Kidney epithelial cell (primary cell): ENCODE results near the gene HINFP. TPM values are rescaled to one million over a fixed set of nuclear protein-coding genes. Genes with fewer than 3 reads are reported as not detected.
"Not testable (repeated sequence)": the region's sequence is repeated elsewhere in the genome, so short reads cannot be mapped to it uniquely, and the experiment has no call there.

Source experiments
- DNase-seq: peaks from one replicate; pipeline ENCODE4 v3.0.0-alpha.2; 2010; ENCODE audit warnings: low read depth
- H3K27me3 ChIP-seq: 2 replicates; pipeline ENCODE4 v1.6.0; 2011; ENCODE audit warnings: low read length; ENCODE audit not compliant: control insufficient read depth, insufficient read depth
- H3K36me3 ChIP-seq: 2 replicates; pipeline ENCODE4 v1.5.1; 2011; ENCODE audit warnings: low read length; ENCODE audit not compliant: control insufficient read depth, insufficient read depth
- H3K4me3 ChIP-seq: 2 replicates; pipeline ENCODE4 v1.5.1; 2011; ENCODE audit warnings: low read depth, mild to moderate bottlenecking, control low read depth, low read length
- CTCF ChIP-seq: IDR thresholded peaks from 2 replicates; pipeline ENCODE4 v1.5.1; 2011; ENCODE audit warnings: mild to moderate bottlenecking, moderate library complexity, low read length, control low read depth, inconsistent platforms; ENCODE audit not compliant: insufficient read depth, poor library complexity, severe bottlenecking
- total RNA-seq: library from RNA; depleted of rRNA; stranded (reverse); fragments of >200 nt; gene quantifications from 2 replicates; pipeline ENCODE4 v1.2.3, GENCODE V29; 2015

HINFP gene
- total RNA-seq, 1 donor from 2014 or later: 28.8 TPM

- no peak for DNase-seq
- Histone ChIP-seq H3K36me3 (peaks cover 1% of the 10 kb centered on the region), H3K27me3 (no peaks in the 10 kb centered on the region), H3K4me3 (no peak overlapping the region)
- peak; percentile 77 for TF ChIP-seq CTCF
Measured at GRCh38 chr11:119134389-119134978, 13.1 kb downstream of the HINFP start.

- not testable (repeated sequence) for H3K27me3 ChIP-seq, H3K36me3 ChIP-seq, DNase-seq, H3K4me3 ChIP-seq
Measured at GRCh38 chr11:119139276-119139675, 17.9 kb downstream of the HINFP start.

GRCh38 chr11:119144825-119145486, 23.6 kb downstream of the HINFP start:
- Histone ChIP-seq H3K36me3 (no peaks in the 10 kb centered on the region), H3K27me3 (peaks cover 20% of the 10 kb centered on the region), H3K4me3 (no peak overlapping the region)
- TF ChIP-seq CTCF: peak; percentile 75
- DNase-seq: peak; percentile 45

GRCh38 chr11:119145551-119145950, 24.2 kb downstream of the HINFP start:
- DNase-seq: no peak
- TF ChIP-seq CTCF: no peak
- Histone ChIP-seq H3K27me3 (peaks cover 24% of the 10 kb centered on the region), H3K4me3 (no peak overlapping the region), H3K36me3 (no peaks in the 10 kb centered on the region)

- peaks cover 30% of the 10 kb centered on the region for H3K27me3 ChIP-seq
- no peaks in the 10 kb centered on the region for H3K36me3 ChIP-seq
- H3K4me3 ChIP-seq: no peak overlapping the region
- DNase-seq: no peak
- no peak for TF ChIP-seq CTCF
Measured at GRCh38 chr11:119147604-119148333, 26.4 kb downstream of the HINFP start.

- Histone ChIP-seq H3K4me3 (peak overlapping the region; percentile 42), H3K27me3 (peaks cover 30% of the 10 kb centered on the region), H3K36me3 (no peaks in the 10 kb centered on the region)
- no peak for TF ChIP-seq CTCF
- DNase-seq: no peak
Measured at GRCh38 chr11:119148720-119149017, 27.3 kb downstream of the HINFP start.
